ENCODE data around the gene NDUFA11. TPM values are rescaled to one million over a fixed set of nuclear protein-coding genes. Genes with fewer than 3 reads are reported as not detected.

NDUFA11 gene
- polyA plus RNA-seq (2013, experiment 1 of 2), result 244 TPM
- polyA plus RNA-seq (2013, experiment 2 of 2), result 235 TPM

DNA sequence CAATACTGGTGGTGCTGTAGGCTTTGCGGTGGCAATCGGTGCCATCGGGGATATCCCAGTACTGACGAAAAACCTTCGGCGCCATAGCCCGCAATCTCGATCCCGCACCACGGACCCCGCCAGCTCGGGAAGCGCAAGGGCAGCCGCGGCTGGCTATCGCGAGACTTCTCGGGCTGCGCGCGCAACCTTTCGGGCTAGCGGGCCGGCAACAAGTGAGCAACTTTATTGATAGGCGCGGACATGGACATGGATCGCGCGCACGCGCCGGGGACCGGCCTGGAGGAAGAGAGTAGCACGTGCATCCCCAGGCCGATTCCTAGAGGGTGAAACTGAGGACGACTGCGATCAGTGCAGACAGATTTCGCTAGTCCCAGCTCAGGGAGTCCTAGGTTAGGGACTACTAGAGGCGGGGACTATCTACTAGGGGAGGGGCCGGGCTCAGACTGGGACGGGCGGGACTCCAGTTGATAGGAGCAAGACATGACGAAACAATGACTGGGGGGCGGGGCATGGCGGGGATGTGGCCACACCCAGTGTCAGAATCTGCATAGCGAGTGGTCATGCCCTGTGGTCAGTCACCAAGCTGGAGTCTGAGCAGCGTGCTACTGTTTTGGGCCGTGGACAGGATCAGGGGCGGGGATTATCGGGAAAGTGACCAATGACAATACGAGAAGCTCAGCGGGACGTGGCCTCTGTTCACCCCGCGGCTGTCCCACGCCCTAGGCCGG is at the start of gene NDUFA11:
Gene NDUFA11 (minus strand): TSS at position 167 of the 728 bp plus-strand sequence. CDS start 82 bp downstream, at position 85.
- peaks cover 6 to 7% of the 10 kb centered on the region in 2 donors for H3K4me1 ChIP-seq (ENCODE audit: control insufficient read depth in 2 of 2, insufficient read depth in 1 of 2, low read depth in 1 of 2, low read length in 2 of 2)
- peak within 1 kb of the TSS; percentile 60 for H2AK5ac ChIP-seq (ENCODE audit: low read depth, low read length)
- H3K36me3 ChIP-seq (replicated peaks in 1 of 2; ENCODE audit: control insufficient read depth in 2 of 2, insufficient read depth in 2 of 2, low read length in 2 of 2), result peaks cover 4 to 17% of the 10 kb centered on the region in 2 donors
- peak within 1 kb of the TSS; percentile 87 for H3K23ac ChIP-seq (ENCODE audit: low read depth, low read length, poor library complexity)
- no peak within 1 kb of the TSS for H2BK12ac ChIP-seq (ENCODE audit: low read length)
- H3K14ac ChIP-seq (ENCODE audit: low read length), result peak within 1 kb of the TSS; percentile 39
- H3K9ac ChIP-seq (ENCODE audit: low read depth, low read length, poor library complexity), result peak within 1 kb of the TSS; percentile 99
- no peak within 1 kb of the TSS for H4K91ac ChIP-seq (ENCODE audit: low read depth, low read length, poor library complexity)
- no peak within 1 kb of the TSS for H3K4ac ChIP-seq (ENCODE audit: low read length)
- peaks cover 9% of the 10 kb centered on the region for H3K79me1 ChIP-seq (ENCODE audit: low read depth, low read length)
- peak within 1 kb of the TSS; percentile 72 for H3K27ac ChIP-seq (replicated peaks; ENCODE audit: low read length)
- peak within 1 kb of the TSS; percentile 98 for H3K18ac ChIP-seq (ENCODE audit: low read length)
- peak within 1 kb of the TSS; percentile 88 for H2AFZ ChIP-seq (ENCODE audit: low read length)
- H3K4me3 ChIP-seq (ENCODE audit: low read length in 2 of 2), result peak within 1 kb of the TSS; percentile 75 to 85
- H2BK5ac ChIP-seq (ENCODE audit: low read length), result peak within 1 kb of the TSS; percentile 59
- peak within 1 kb of the TSS; percentile 26 for H4K8ac ChIP-seq (ENCODE audit: low read depth, low read length)
- peak within 1 kb of the TSS; percentile 99 for H3K4me2 ChIP-seq (ENCODE audit: insufficient read depth, low read length, poor library complexity, severe bottlenecking)
- H3K27me3 ChIP-seq (ENCODE audit: control insufficient read depth in 3 of 3, insufficient read depth in 3 of 3, low read depth in 1 of 3, low read length in 3 of 3), result no peaks in the 10 kb centered on the region
- H3K9me3 ChIP-seq (replicated peaks in 1 of 2; ENCODE audit: control insufficient read depth in 2 of 2, insufficient read depth in 1 of 2, low read depth in 1 of 2, low read length in 2 of 2), result no peaks in the 10 kb centered on the region
- H2BK120ac ChIP-seq (ENCODE audit: low read depth, low read length), result peak within 1 kb of the TSS; percentile 44
- peak; percentile 97 for DNase-seq (ENCODE audit: low spot score)
- WGBS, 2 donors (ENCODE audit: extremely low coverage in 2 of 2, insufficient read length in 2 of 2, insufficient replicate concordance in 1 of 2), result no CpG with 5 or more reads among the region's 57 CpGs
- H2BK15ac ChIP-seq (ENCODE audit: low read length), result no peak within 1 kb of the TSS

DNA sequence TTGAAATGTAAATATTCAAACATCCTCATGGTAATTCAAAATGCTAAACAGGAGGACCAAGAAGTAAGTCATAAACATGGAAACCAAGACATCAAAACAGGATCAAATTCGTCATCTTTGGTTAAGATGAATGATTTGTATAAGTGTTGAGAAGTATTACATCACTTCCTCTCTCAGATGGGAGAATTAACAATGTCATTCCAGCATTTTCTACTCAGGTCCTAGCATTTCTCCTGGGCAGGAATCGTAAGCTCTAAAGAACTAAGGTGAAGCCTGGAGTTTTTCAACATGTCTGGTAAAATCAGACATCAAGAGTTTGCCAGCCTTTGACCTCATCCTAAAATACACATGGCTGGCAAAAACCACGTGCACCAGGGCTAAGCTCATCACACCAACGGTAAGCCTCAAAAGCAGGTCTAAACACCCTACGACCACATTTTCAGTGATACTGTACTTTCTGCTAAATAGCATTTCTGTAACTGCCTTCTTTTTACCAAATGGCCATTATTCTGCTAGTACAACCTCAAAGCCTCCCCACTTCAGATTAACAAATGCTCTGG is 49.5 kb upstream of the NDUFA11 start:
- Histone ChIP-seq H3K18ac (ENCODE audit: low read length) (no peak overlapping the region), H3K36me3 (replicated peaks in 1 of 2; ENCODE audit: control insufficient read depth in 2 of 2, insufficient read depth in 2 of 2, low read length in 2 of 2) (peaks cover 0 to 31% of the 10 kb centered on the region in 2 donors), H3K9me3 (replicated peaks in 1 of 2; ENCODE audit: control insufficient read depth in 2 of 2, insufficient read depth in 1 of 2, low read depth in 1 of 2, low read length in 2 of 2) (no peaks in the 10 kb centered on the region), H4K8ac (ENCODE audit: low read depth, low read length) (no peak overlapping the region), H4K91ac (ENCODE audit: low read depth, low read length, poor library complexity) (no peak overlapping the region), H2BK120ac (ENCODE audit: low read depth, low read length) (no peak overlapping the region), H2AFZ (ENCODE audit: low read length) (no peak overlapping the region), H2BK5ac (ENCODE audit: low read length) (no peak overlapping the region), H2AK5ac (ENCODE audit: low read depth, low read length) (no peak overlapping the region), H3K4ac (ENCODE audit: low read length) (no peak overlapping the region), H3K14ac (ENCODE audit: low read length) (no peak overlapping the region), H3K79me1 (ENCODE audit: low read depth, low read length) (peaks cover 12% of the 10 kb centered on the region), H3K27ac (replicated peaks; ENCODE audit: low read length) (no peak overlapping the region), H3K4me2 (ENCODE audit: insufficient read depth, low read length, poor library complexity, severe bottlenecking) (no peak overlapping the region), H3K23ac (ENCODE audit: low read depth, low read length, poor library complexity) (no peak overlapping the region), H2BK15ac (ENCODE audit: low read length) (no peak overlapping the region), H3K27me3 (ENCODE audit: control insufficient read depth in 3 of 3, insufficient read depth in 3 of 3, low read depth in 1 of 3, low read length in 3 of 3) (no peaks in the 10 kb centered on the region), H2BK12ac (ENCODE audit: low read length) (no peak overlapping the region), H3K4me1 (ENCODE audit: control insufficient read depth in 2 of 2, insufficient read depth in 1 of 2, low read depth in 1 of 2, low read length in 2 of 2) (peaks cover 38 to 42% of the 10 kb centered on the region in 2 donors), H3K4me3 (ENCODE audit: low read length in 2 of 2) (no peak overlapping the region), H3K9ac (ENCODE audit: low read depth, low read length, poor library complexity) (no peak overlapping the region)
- DNase-seq (ENCODE audit: low spot score), result no peak
- no CpG with 5 or more reads among the region's 5 CpGs for WGBS, 2 donors (ENCODE audit: extremely low coverage in 2 of 2, insufficient read length in 2 of 2, insufficient replicate concordance in 1 of 2)

DNA sequence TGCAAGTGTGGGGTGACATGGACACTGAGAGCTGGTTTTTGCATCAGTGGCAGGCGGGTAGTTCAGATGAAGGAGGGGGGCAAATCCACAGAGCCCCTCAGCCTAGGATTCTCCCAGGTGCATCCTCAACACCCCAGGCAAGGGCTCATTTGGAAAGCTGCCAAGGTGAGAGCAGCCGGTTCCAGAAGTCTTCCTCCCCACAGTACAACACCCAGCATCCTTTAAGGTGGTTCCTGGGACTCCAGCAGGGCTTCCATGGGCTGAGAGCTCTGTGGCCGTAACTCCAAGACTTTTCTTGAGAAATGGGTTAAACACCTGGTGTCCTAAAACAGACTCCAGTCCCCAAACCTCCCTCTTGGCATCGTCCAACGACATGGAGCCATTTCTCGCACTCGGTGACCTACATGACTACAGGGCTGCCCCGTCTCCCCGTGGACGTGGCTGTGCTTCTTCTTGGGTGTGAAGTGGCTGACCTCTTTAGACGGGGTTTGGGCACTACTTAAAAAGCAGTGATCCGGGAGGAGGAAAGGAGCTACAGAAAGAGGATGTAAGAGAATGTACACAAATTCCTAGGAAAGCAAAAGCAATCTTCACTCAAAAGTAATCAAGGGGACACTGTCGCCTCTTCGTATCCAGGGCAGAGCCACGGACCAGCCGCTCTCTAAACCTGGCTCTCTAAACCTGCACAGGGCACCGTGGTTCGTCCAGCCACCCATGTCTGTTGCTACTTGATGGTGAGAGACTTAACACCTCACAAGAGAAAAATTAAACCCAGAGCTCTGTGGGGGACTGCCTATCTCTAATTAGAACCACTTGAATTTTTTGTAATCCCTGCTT is 48.8 kb upstream of the NDUFA11 start:
- H3K4ac ChIP-seq (ENCODE audit: low read length), result no peak overlapping the region
- WGBS, 2 donors (ENCODE audit: extremely low coverage in 2 of 2, insufficient read length in 2 of 2, insufficient replicate concordance in 1 of 2), result no CpG with 5 or more reads among the region's 18 CpGs
- no peak overlapping the region for H2BK12ac ChIP-seq (ENCODE audit: low read length)
- H4K8ac ChIP-seq (ENCODE audit: low read depth, low read length), result no peak overlapping the region
- DNase-seq (ENCODE audit: low spot score), result no peak
- H2BK15ac ChIP-seq (ENCODE audit: low read length), result no peak overlapping the region
- H2AFZ ChIP-seq (ENCODE audit: low read length), result no peak overlapping the region
- no peak overlapping the region for H3K9ac ChIP-seq (ENCODE audit: low read depth, low read length, poor library complexity)
- no peaks in the 10 kb centered on the region for H3K9me3 ChIP-seq (replicated peaks in 1 of 2; ENCODE audit: control insufficient read depth in 2 of 2, insufficient read depth in 1 of 2, low read depth in 1 of 2, low read length in 2 of 2)
- no peak overlapping the region for H2BK5ac ChIP-seq (ENCODE audit: low read length)
- H3K79me1 ChIP-seq (ENCODE audit: low read depth, low read length), result peaks cover 14% of the 10 kb centered on the region
- H3K36me3 ChIP-seq (replicated peaks in 1 of 2; ENCODE audit: control insufficient read depth in 2 of 2, insufficient read depth in 2 of 2, low read length in 2 of 2), result peaks cover 0 to 34% of the 10 kb centered on the region in 2 donors
- H4K91ac ChIP-seq (ENCODE audit: low read depth, low read length, poor library complexity), result no peak overlapping the region
- peak overlapping the region; percentile 5 for H3K23ac ChIP-seq (ENCODE audit: low read depth, low read length, poor library complexity)
- H3K4me3 ChIP-seq (ENCODE audit: low read length in 2 of 2), result no peak overlapping the region
- H3K14ac ChIP-seq (ENCODE audit: low read length), result no peak overlapping the region
- no peak overlapping the region for H2BK120ac ChIP-seq (ENCODE audit: low read depth, low read length)
- H2AK5ac ChIP-seq (ENCODE audit: low read depth, low read length), result no peak overlapping the region
- peaks cover 36 to 42% of the 10 kb centered on the region in 2 donors for H3K4me1 ChIP-seq (ENCODE audit: control insufficient read depth in 2 of 2, insufficient read depth in 1 of 2, low read depth in 1 of 2, low read length in 2 of 2)
- no peak overlapping the region for H3K27ac ChIP-seq (replicated peaks; ENCODE audit: low read length)
- H3K4me2 ChIP-seq (ENCODE audit: insufficient read depth, low read length, poor library complexity, severe bottlenecking), result no peak overlapping the region
- H3K18ac ChIP-seq (ENCODE audit: low read length), result no peak overlapping the region
- no peaks in the 10 kb centered on the region for H3K27me3 ChIP-seq (ENCODE audit: control insufficient read depth in 3 of 3, insufficient read depth in 3 of 3, low read depth in 1 of 3, low read length in 3 of 3)
